Measurements from ENCODE around the gene RAB11FIP3.

- TF ChIP-seq, protein P1, sequence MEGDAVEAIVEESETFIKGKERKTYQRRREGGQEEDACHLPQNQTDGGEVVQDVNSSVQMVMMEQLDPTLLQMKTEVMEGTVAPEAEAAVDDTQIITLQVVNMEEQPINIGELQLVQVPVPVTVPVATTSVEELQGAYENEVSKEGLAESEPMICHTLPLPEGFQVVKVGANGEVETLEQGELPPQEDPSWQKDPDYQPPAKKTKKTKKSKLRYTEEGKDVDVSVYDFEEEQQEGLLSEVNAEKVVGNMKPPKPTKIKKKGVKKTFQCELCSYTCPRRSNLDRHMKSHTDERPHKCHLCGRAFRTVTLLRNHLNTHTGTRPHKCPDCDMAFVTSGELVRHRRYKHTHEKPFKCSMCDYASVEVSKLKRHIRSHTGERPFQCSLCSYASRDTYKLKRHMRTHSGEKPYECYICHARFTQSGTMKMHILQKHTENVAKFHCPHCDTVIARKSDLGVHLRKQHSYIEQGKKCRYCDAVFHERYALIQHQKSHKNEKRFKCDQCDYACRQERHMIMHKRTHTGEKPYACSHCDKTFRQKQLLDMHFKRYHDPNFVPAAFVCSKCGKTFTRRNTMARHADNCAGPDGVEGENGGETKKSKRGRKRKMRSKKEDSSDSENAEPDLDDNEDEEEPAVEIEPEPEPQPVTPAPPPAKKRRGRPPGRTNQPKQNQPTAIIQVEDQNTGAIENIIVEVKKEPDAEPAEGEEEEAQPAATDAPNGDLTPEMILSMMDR (IDR thresholded peaks at IDR 0.05 in 8 of 11, conservative IDR thresholded peaks at IDR 0.05 in 3 of 11): no peak
- no peak for TF ChIP-seq POLR2A (IDR thresholded peaks at IDR 0.05)
- TF ChIP-seq POLR2AphosphoS5 (IDR thresholded peaks at IDR 0.05): no peak
Observed at GRCh38 chr16:500709-501108, 75.3 kb downstream of the RAB11FIP3 start.

Data from spleen (tissue), 7 donors.